HG03095 (cell line): ENCODE results near the gene CDK17.
A peak's percentile ranks its signal among the peaks of the same experiment; 100 is the strongest.
"Not testable (repeated sequence)": the region's sequence is repeated elsewhere in the genome, so short reads cannot be mapped to it uniquely, and the experiment has no call there.

Experiments
- ATAC-seq: cut with Tn5 transposase; IDR thresholded peaks from one replicate; pipeline ENCODE4 v1.9.1; 2021; ENCODE audit warnings: moderate library complexity; ENCODE audit not compliant: unreplicated experiment

The CDK17 gene

DNA sequence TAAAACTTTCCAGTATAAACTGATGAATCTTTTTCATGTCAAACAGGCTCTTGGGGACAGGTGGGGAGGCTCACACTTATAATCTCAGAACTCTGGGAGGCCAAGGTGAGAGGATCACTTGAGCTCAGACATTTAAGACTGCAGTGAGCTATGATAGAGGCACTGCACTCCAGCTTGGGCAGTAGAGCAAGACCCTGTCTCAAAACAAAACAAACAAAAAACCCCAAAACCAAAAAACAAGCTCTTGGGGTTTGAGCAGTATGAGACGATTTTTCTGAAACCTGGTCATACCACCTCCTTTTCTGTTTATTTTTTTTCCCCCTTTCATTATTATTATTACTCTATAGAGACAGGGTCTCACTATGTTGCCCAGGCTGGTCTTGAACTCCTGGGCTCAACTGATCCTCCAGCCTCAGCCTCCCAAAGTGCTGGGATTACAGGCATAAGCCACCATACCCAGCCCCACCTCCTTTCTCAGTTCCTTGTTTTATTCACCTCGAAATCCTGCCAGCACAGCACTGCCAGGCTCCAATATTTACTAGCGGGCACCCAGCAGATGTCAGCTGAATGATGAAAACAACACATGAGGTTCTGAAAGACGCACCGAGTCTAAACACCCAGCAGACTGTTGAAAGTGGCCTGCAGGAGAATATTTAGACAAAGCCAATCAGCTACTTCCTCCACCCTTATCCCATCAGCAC is 19.5 kb upstream of the CDK17 start:
- ATAC-seq, result no peak

GRCh38 chr12:96417688-96418087 is 17.4 kb upstream of the CDK17 start:
- not testable (repeated sequence) for ATAC-seq

GRCh38 chr12:96416033-96416799 is 16.0 kb upstream of the CDK17 start:
- ATAC-seq, result no peak

GRCh38 chr12:96414637-96415036 is 14.4 kb upstream of the CDK17 start:
- no peak for ATAC-seq

DNA sequence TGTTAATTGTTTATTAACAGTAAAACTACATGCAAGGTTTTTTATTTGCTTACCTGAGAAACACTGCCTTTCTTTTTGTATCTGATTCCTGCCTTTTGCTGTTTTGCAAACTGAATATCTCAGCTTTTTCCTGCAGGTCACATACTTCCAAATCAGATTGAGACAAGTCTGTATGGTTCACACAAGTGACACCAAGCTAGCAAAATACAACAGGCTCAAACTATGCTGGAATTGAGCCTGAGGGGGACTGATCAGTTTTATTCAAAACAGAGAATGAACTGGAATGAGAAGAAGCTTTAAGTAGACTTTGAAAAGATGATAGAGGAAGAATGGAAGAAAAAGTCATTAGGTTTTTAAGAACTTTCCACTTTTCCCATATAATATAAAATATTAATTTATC is 12.2 kb upstream of the CDK17 start:
- ATAC-seq, result no peak

- ATAC-seq, result no peak
Observed at GRCh38 chr12:96409731-96410130, 9.5 kb upstream of the CDK17 start.

- ATAC-seq, result no peak
Observed at GRCh38 chr12:96408993-96409392, 8.8 kb upstream of the CDK17 start.

GRCh38 chr12:96407429-96408097 is 7.3 kb upstream of the CDK17 start:
- peak; percentile 89 for ATAC-seq

- ATAC-seq, result no peak
Observed at GRCh38 chr12:96404696-96405095, 4.5 kb upstream of the CDK17 start.

DNA sequence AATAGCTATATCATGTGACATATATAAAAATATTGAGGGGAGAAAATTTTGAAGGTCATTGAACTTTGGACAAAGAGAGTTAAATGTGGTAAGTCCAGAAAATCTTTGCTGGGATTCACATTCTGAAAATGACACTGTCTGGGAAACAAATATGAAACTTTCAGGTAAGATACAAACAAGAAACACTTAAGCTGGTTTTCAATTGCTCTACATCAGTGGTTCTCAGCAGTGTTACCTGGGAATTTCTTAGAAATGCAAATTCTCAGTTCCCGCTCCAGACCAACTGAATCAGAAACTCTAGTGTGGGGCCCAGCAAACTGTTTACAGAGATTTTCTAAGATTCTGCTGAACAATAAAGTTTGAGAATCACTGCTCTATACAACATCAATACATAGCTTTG is 3.6 kb upstream of the CDK17 start:
- ATAC-seq, result no peak

- ATAC-seq, result not testable (repeated sequence)
Observed at GRCh38 chr12:96402522-96402921, 2.3 kb upstream of the CDK17 start.

- no peak for ATAC-seq
Observed at GRCh38 chr12:96402061-96402460, 1.8 kb upstream of the CDK17 start.

DNA sequence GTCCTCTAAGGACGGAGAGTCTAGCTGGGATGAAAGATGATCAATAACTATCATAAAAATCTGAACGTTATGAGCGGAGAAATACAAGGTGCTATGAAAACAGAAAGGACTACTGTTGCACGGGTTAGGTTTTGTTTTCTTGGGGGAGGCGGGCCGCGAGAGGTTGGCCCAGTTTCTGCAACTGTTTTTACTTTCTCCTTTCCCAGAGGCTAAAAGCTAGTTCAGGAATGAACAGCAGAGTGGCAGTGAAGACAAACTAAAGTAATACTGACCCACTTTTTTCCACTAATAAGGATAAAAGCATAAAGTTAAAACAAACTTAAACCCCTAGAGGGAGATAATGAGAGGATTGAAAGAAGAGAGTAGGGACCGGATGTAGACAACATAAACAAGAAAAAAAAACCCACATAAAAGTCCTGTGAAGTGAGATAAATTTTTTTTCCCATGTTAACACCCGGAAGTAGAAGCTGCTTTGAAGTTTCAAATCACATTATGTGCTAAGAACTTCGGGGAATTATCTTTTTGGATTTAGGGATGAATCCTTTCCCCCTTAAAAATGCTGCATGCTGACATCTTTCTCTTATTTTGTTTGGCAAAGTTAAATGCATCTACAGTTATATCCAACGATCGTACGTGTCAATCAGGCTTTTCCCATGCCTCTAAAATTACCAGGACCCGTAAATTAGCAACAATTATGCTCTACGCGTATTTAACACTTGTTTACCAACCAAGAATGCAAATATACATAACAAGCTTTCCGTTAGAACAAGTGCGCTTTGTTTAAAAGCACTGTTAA is 1.0 kb upstream of the CDK17 start:
- peak; percentile 22 for ATAC-seq

- peak; percentile 2 for ATAC-seq
Observed at GRCh38 chr12:96400631-96401075, 414 bp upstream of the CDK17 start.

DNA sequence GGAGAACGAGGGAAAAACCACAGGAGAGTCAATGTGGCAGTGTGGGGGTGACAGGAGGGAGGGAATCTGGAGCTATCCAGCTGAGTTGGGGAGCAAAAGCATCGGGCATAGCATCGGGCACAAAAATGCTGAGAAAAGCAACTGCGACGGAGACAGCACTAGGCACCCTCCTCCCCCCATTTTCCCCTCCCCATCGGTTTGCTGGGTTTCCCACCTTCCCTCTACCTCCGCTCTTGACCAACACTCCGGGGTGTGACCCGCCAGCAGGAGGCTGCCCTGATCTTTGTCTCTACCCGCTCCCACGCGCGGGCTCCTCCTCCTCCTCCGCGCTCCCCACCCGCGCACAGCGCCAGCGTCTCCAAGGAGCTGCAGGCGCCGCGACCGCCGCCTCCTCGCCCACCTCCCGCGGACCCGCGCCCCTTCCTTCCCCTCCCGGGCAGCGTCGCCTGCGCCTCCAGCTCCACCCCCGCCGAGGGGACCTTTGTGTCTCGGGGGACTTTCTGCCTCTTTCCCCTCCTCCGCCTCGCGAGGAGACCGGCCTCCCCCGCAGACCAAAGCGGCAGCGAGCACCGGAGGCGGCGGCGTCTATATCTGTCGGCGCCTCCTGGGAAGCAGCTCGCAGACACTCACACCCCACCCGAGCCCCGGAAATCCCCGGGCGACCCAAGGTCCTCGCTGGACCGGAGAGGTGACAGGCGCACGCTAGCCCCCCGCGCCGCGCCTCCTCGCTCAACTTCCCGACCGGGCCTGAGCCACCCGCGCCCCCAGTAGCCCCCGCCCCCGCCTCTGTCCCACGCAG is 920 bp downstream of the CDK17 start:
- peak; percentile 28 for ATAC-seq

GRCh38 chr12:96398424-96399119 is 1.7 kb downstream of the CDK17 start:
- no peak for ATAC-seq

- no peak for ATAC-seq
Observed at GRCh38 chr12:96397756-96398423, 2.3 kb downstream of the CDK17 start.

DNA sequence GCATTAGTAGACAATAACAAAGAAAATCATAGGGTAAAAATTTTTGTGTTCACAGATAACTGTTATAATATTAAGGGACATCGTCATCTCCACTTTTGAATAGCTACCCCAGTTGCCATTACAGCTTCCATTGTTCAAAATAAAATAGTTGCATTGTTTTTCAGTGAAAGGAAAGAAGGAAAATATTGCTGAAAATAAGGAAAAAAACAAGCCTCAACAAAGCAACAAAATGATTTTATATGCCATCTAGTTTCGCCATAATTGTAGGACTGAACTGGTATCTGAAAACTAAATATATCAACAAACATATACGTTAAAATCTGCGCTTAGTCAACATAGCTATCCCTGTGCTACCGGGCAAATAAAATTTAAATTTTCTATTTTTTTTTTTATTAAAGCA is 3.3 kb downstream of the CDK17 start:
- ATAC-seq, result no peak

DNA sequence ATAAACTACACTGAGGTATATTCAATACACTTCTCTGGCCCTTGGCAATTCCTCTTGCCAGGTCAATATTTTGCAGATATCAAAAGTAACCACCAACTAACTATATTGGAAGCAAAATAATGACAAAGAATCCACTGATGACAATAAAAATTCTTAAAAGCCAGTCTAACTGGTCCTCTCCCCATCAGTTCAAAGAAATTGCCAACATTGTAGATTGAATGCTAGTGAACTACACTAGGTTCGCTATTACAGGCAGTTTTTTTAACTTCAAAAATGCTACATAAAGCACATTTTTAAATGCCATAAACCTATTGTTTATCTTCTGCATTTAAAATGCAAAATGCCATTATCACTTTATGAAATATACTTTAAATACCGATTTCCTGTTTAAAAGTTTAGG is 4.0 kb downstream of the CDK17 start:
- no peak for ATAC-seq
